ENCODE data around the gene FBXO27.
"Not testable (repeated sequence)": the region's sequence is repeated elsewhere in the genome, so short reads cannot be mapped to it uniquely, and the experiment has no call there.

Gene FBXO27

GRCh38 chr19:39038098-39038497 is 5.7 kb upstream of the FBXO27 start:
- DNase-seq (ENCODE audit: low spot score) = peak; percentile 50

DNA sequence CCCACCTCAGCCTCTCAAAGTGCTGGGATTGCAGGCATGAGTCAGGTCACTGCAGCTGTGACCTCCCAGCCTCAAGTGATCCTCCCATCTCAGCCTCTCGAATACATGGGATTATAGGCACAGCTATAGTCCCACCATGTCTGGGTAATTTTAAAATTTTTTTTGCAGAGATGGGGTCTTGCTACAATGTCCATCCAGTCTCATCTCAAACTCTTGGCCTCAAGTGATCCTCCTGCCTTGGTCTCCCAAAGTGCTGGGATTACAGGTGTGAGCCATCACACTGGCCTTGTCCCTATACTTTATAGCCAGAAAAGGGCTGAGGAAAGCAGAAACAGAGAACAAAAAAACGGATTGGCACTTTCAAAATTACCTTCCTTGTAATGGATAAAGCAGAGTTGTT is 4.8 kb upstream of the FBXO27 start:
- DNase-seq (ENCODE audit: low spot score) = no peak

DNA sequence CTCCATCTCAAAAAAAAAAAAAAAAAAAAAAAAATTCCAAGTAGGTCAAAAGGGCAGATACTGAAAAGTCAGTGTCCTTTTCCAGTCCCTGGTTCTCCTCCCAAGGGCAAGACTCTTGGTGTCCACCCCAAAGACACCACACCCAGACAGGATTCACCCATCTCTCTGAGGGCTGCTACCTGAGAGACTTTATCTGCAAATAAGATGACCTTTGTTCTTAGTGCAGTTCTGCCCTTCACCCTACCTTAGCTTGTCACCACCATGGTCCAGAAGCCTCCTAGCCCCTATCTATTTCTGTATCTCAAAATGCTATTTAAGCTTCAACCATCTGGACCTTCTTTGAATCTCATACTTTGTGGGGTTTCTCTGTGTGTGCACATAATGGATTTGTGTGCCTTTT is 4.2 kb upstream of the FBXO27 start:
- DNase-seq (ENCODE audit: low spot score) = no peak

DNA sequence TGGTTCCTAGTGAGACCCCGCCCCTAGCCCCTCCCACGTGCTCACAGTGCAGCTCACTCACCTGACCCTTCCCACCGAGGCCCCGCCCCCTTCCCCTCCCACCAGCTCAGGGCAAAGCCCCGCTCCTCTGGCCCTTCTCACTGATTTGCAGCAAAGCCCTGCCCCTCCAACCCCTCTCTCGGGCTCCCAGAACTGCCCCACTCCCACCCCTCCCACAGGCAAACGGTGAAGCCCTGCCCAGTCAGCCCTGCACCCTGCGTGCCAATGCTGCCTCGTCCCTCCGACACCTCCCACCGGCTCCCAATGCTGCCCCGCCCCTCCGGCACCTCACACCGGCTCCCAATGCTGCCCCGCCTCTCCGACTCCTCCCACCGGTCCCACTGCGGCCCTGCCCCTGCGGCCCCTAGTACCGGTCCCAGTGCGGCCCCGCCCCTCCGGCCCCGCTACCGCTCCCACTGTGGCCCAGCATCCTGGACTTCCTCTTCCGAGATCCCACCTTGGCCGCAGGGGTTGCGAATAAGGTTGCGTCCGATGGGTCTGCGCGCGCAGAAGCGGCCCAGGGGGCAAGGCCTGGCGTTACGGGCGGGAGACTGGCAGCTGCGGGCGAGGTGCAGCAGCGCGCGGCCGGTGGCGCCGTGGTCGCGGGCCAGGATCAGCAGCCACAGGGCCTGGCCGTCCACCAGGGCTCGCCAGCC is 834 bp downstream of the FBXO27 start:
- peak; percentile 90 for DNase-seq (ENCODE audit: low spot score)

GRCh38 chr19:39030854-39031367 is 1.4 kb downstream of the FBXO27 start:
- DNase-seq (ENCODE audit: low spot score) = no peak

DNA sequence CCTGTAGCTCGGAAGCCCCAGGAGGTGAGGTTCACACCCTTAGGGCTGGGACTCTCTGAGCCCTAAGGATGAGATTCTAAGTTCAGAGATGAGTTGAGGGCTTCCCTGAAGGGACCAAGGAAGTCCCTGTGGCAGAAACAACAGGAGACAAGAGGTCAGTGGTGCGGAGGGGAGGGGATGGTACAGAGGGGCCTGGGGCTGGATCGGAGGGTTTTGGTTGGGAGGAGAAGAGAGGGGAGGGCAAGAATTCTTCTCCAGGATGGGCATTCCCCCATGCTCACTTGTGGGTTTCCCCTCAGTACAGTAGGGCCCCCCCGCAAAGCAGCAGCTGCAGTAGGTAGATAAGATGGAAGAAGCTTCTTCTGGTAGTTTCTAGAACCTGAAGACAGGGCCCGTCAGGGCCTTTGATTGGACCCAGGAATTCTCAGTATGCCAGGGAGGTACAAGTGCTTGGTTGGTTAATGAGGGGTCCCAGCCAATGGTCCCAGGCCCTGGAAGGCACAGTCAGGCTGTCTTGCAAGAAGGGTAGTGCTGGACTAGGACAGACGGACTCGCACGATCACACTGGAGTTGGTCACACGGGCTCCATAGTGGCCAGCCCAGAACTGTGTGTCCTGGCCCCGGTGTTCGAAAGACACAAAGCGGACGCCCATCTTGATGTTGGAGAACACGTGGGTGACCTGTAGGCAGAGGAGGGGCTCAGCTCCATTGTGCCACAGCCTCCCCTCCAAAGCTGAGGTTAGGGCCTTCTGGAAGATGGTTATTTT is 7.3 kb downstream of the FBXO27 start:
- no peak for DNase-seq (ENCODE audit: low spot score)

DNA sequence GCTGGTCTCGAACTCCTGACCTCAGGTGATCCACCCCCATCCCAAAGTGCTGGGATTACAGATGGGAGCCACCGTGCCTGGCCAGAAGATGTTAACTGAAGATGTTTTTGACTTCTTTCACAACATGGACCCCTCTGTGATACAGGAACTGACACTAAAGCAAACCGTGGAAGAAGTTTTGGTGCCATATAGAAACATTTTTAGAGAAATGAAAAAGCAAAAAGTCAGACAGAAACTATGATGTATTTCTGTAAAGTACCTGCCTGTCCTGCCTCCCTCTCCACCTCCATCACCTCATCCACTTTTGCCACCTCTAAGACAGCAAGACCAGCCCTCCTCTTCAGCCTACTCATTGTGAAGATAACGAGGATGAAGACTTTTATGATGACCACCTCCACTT is 11.3 kb downstream of the FBXO27 start:
- no peak for DNase-seq (ENCODE audit: low spot score)

DNA sequence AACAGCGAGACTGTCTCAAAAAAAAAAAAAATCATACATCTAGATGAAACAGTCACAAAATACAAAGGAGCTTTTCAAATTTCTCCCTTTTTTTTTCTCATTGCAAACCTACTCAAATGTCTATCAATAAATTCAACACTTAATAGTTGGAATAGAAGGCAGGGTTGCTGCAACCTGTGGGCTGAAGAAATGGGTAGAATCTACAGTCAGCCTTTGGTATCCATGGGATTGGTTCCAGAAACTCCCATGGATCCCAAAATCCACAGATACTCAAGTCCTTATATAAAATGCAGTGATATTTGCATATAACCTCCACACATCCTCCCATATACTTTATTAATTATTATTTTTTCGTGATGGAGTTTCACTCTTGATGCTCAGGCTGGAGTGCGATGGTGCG is 14.7 kb downstream of the FBXO27 start:
- DNase-seq (ENCODE audit: low spot score) = no peak

DNA sequence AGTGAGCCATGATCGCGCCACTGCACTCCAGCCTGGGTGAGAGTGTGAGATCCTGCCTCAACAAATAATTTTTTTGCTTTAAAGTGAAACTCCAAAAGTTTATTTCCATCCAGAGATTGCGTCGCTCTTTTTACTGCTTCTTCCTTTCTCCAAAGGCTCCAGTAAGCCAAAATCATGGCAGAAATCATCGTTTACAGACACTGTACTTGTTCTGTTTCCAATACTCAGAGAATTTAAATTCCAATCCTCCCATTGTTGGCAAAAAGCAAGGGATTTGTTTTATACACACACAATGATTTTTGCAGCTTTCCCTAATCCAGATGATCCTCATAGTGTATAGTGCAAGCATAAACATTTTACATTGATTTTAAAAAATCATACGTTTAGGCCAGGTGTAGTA is 15.3 kb downstream of the FBXO27 start:
- DNase-seq (ENCODE audit: low spot score) = no peak

- no peak for DNase-seq (ENCODE audit: low spot score)
These were observed 18.3 kb downstream of the FBXO27 start for GRCh38 chr19:39014037-39014436.

DNA sequence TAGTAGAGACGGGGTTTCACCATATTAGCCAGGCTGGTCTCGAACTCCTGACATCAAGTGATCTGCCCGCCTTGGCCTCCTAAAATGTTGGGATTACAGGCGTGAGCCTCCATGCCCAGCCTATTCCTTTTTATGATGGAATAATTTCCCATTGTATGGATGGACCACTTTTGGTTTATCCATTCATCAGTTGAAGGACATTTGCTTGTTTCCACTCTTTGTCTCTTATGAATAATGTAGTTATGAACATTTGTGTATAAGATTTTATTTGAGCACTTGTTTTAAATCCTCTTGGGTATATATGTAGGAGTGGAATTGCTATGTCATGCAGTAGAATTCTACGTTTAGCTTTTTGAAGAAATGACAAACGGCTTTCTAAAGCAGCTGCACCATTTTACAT is 23.3 kb downstream of the FBXO27 start:
- DNase-seq (ENCODE audit: low spot score) = no peak

- no peak for DNase-seq (ENCODE audit: low spot score)
These were observed 24.2 kb downstream of the FBXO27 start for GRCh38 chr19:39008137-39008536.

DNA sequence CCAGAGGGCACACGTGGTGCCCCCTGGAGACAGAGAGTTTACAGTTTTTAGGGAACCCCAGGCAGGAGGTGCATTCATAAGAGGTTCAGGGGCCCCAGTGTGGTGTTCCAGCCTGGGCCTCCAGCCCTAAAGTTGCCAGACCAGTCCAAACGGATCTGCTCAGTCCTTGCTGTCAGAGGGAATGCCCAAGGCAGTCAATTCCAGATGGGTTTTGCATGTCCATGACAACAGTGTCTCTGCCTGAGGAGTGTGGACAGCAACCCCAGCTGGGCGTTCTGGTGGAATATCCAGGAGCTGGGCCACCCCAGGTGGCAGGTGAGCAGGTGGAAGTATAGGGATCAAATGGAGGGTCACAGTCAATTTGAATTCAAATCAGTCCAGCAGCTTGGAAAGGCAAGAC is 25.3 kb downstream of the FBXO27 start:
- no peak for DNase-seq (ENCODE audit: low spot score)

GRCh38 chr19:39004403-39004802 is 27.9 kb downstream of the FBXO27 start:
- DNase-seq (ENCODE audit: low spot score) = no peak

- DNase-seq (ENCODE audit: low spot score) = no peak
These were observed 28.6 kb downstream of the FBXO27 start for GRCh38 chr19:39003796-39004195.

DNA sequence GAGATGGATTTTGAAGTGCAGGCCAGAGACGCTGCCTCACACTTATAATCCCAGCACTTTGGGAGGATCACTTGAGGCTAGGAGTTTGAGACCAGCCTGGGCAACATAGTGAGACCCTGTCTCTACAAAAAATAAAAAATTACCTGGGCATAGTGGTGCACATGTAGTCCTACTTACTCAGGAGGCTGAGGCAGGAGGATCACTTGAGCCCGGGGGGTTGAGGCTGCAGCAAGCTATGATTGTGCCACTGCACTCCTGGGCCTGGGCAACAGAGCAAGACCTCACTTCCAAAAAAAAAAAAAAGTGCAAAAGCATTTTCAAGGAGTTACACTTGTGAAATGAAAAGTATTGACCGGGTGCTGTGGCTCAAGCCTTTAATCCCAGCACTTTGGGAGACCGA is 29.2 kb downstream of the FBXO27 start:
- DNase-seq (ENCODE audit: low spot score) = no peak

GRCh38 chr19:39001041-39001440 is 31.3 kb downstream of the FBXO27 start:
- peak; percentile 5 for DNase-seq (ENCODE audit: low spot score)

DNA sequence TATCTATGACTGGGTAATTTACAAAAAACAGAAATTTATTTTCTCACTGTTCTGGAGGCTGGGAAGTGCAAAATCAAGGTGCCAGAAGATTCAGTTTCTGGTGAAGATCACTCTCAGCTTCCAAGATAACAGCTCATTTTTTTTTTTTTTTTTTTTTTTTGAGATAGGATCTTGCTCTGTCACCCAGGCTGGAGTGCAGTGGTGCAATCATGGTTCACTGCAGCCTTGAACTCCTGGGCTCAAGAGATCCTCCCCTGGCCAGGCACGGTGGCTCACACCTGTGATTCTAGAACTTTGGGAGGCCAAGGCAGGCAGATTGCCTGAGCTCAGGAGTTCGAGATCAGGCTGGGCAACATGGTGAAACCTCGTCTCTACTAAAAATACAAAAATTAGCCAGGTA is 34.8 kb downstream of the FBXO27 start:
- DNase-seq (ENCODE audit: low spot score) = not testable (repeated sequence)

DNA sequence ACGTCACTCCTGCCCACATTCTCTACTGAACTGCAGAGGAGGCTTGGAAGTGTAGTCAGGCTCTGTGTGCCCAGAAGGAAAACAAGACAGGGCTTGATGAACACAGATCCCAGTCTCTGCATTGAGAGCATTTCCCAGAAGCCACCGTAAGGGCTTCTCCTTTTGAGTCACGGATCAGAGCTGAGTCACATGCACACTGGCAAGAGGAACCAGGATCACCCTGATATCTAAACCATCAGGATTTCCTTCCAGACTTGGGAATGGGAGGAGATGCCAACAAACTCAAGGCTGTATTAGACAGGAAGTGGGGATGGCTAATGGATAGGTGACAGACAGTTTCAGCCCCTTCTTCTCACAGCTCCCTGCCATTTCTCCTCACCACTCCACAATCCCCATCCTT is 39.1 kb downstream of the FBXO27 start:
- DNase-seq (ENCODE audit: low spot score) = no peak

GRCh38 chr19:38990949-38991697 is 41.2 kb downstream of the FBXO27 start:
- no peak for DNase-seq (ENCODE audit: low spot score)

GRCh38 chr19:38989614-38990013 is 42.7 kb downstream of the FBXO27 start:
- DNase-seq (ENCODE audit: low spot score) = not testable (repeated sequence)

DNA sequence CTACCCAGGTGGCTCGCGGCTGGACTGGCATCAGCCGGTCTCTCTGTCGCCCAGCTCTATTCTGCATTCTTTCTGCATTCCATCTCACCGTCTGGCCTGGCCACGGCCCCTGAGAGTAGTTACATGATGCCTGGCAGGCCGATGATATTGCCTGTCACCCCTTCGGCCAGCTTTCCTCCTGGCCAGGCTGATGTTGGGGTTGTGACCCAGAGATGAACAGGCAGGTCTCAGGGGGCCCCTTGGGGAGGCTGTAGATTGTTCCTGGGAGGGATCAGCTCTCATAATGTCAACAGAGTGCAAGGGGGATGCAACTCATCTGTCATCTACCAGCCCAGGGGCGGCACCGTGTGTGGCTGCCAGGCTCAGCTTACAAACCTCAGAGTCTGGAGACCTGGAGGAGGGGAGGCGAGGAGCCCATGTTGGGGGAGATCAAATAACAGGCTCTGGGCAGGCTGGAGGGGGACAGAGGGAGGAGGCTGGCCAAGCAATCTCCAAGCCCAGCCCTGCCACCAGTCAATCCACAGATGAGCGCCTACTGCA is 43.2 kb downstream of the FBXO27 start:
- no peak for DNase-seq (ENCODE audit: low spot score)
